Small intestine (tissue), 7 donors: ENCODE measurements around the gene RCAN1. TPM values are rescaled to one million over a fixed set of nuclear protein-coding genes. Genes with fewer than 3 reads are reported as not detected.

Experiments used
- DNase-seq, 2 donors: peaks; one replicate each; pipeline versions ENCODE4 v3.0.0 to v3.0.0-alpha.2; 2013
- FAIRE-seq: peaks from 2 replicates; lab custom pipeline; 2012; peaks lifted over from hg19 to GRCh38; lab: Jason Lieb, UNC
- H3K27ac ChIP-seq, 3 donors: one replicate each; pipeline ENCODE4 v1.5.1; 2013; ENCODE audit warnings: low read length in 2 of 3, mild to moderate bottlenecking in 2 of 3, control low read depth in 1 of 3, inconsistent platforms in 1 of 3, low read depth in 1 of 3, moderate library complexity in 1 of 3
- H3K27me3 ChIP-seq, 3 donors: one replicate each; pipeline ENCODE4 v1.6.1; 2013; ENCODE audit warnings: low read length in 3 of 3, inconsistent platforms in 1 of 3; ENCODE audit not compliant: control insufficient read depth in 3 of 3, insufficient read depth in 3 of 3
- H3K36me3 ChIP-seq, 3 donors: one replicate each; pipeline ENCODE4 v1.6.1; 2013; ENCODE audit warnings: low read length in 3 of 3, inconsistent platforms in 1 of 3, low read depth in 1 of 3, mild to moderate bottlenecking in 1 of 3, moderate library complexity in 1 of 3; ENCODE audit not compliant: control insufficient read depth in 3 of 3, insufficient read depth in 2 of 3
- H3K4me1 ChIP-seq, 3 donors: one replicate each; pipeline ENCODE4 v1.6.1; 2013; ENCODE audit warnings: low read length in 2 of 3, inconsistent platforms in 1 of 3, low read depth in 1 of 3, mild to moderate bottlenecking in 1 of 3, moderate library complexity in 1 of 3; ENCODE audit not compliant: control insufficient read depth in 3 of 3, insufficient read depth in 2 of 3
- H3K4me3 ChIP-seq, 3 donors: one replicate each; pipeline ENCODE4 v1.5.1; 2013; ENCODE audit warnings: low read length in 3 of 3, control low read depth in 1 of 3, inconsistent platforms in 1 of 3, low read depth in 1 of 3, mild to moderate bottlenecking in 1 of 3, moderate library complexity in 1 of 3
- H3K9me3 ChIP-seq, 2 donors: one replicate each; pipeline ENCODE4 v1.6.1; 2013; ENCODE audit warnings: low read depth in 1 of 2, low read length in 1 of 2; ENCODE audit not compliant: control insufficient read depth in 2 of 2, insufficient read depth in 1 of 2
- WGBS, 3 donors: extraction: QIAGEN DNeasy Blood & Tissue Kit; methylation state at CpG; one replicate each; pipeline ENCODE4 v1.1.7; 2013; 5-methylcytosine and 5-hydroxymethylcytosine counted together
- polyA plus RNA-seq, 4 donors: library from polyadenylated mRNA; stranded (reverse) in 3 of 4; unstranded in 1 of 4; fragments of 200-250 nt in 3 of 4; fragments of 120-200 nt in 1 of 4; gene quantifications; one replicate each; pipeline versions ENCODE4 v1.2.1 to v1.2.3, GENCODE V29; 2013
- donor health status: healthy with polysubstance abuse.
- donor health status: control.
- donor health status: control.
- donor health status: Bipolar disorder and iron deficiency.
- donor health status: healthy.

RCAN1 gene
- polyA plus RNA-seq, 4 donors, result 23.6 to 46.8 (median 35.3) TPM

- Histone ChIP-seq H3K36me3 (peaks cover 0 to 25% (median 6%) of the 10 kb centered on the region in 3 donors), H3K9me3 (no peaks in the 10 kb centered on the region), H3K4me3 (no peak overlapping the region), H3K4me1 (peaks cover 0 to 5% (median 0%) of the 10 kb centered on the region in 3 donors), H3K27me3 (no peaks in the 10 kb centered on the region), H3K27ac (no peak overlapping the region)
- WGBS, 3 donors, result 89 to 90% (median 90%) methylated on average over 10 of the region's 10 CpGs
- FAIRE-seq, result no peak
- DNase-seq, result no peak
Measured at GRCh38 chr21:34514576-34515115, 100.3 kb downstream of the RCAN1 start.

GRCh38 chr21:34513129-34513675 lies 101.7 kb downstream of the RCAN1 start:
- peaks cover 0 to 5% (median 0%) of the 10 kb centered on the region in 3 donors for H3K4me1 ChIP-seq
- no peaks in the 10 kb centered on the region for H3K27me3 ChIP-seq
- H3K27ac ChIP-seq, result no peak overlapping the region
- FAIRE-seq (no peak), DNase-seq (no peak)
- WGBS, 3 donors, result 80 to 97% (median 92%) methylated on average over 2 of the region's 2 CpGs
- peaks cover 0 to 12% (median 6%) of the 10 kb centered on the region in 3 donors for H3K36me3 ChIP-seq
- H3K9me3 ChIP-seq, result no peaks in the 10 kb centered on the region
- H3K4me3 ChIP-seq, result no peak overlapping the region

GRCh38 chr21:34511787-34512455 lies 103.0 kb downstream of the RCAN1 start, which contains the start of gene KCNE1:
KCNE1 (minus strand) TSS chr21:34512210; CDS start chr21:34449634, 62,576 bp downstream.
- Histone ChIP-seq H3K36me3 (peaks cover 0 to 4% (median 0%) of the 10 kb centered on the region in 3 donors), H3K4me1 (peaks cover 0 to 5% (median 0%) of the 10 kb centered on the region in 3 donors), H3K27ac (peak within 1 kb of the TSS in 1 of 3 donors; percentile 1), H3K9me3 (no peaks in the 10 kb centered on the region), H3K27me3 (peaks cover 0 to 2% (median 0%) of the 10 kb centered on the region in 3 donors), H3K4me3 (no peak within 1 kb of the TSS)
- DNase-seq, result no peak
- FAIRE-seq, result no peak
- WGBS, 3 donors, result 87 to 91% (median 91%) methylated on average over 14 of the region's 14 CpGs

- no peak for FAIRE-seq
- no peak overlapping the region for H3K4me3 ChIP-seq
- H3K36me3 ChIP-seq, result peaks cover 0 to 4% (median 0%) of the 10 kb centered on the region in 3 donors
- H3K27me3 ChIP-seq, result peaks cover 0 to 2% (median 0%) of the 10 kb centered on the region in 3 donors
- H3K27ac ChIP-seq, result no peak overlapping the region
- 79 to 86% (median 81%) methylated on average over 5 of the region's 5 CpGs for WGBS, 3 donors
- no peak for DNase-seq
- H3K4me1 ChIP-seq, result peaks cover 0 to 5% (median 0%) of the 10 kb centered on the region in 3 donors
- no peaks in the 10 kb centered on the region for H3K9me3 ChIP-seq
Measured at GRCh38 chr21:34511181-34511580, 103.7 kb downstream of the RCAN1 start.

GRCh38 chr21:34510148-34511142 lies 104.5 kb downstream of the RCAN1 start:
- DNase-seq, result peak; percentile 84 to 92

GRCh38 chr21:34509151-34509550 lies 105.8 kb downstream of the RCAN1 start:
- Histone ChIP-seq H3K4me3 (no peak overlapping the region), H3K9me3 (no peaks in the 10 kb centered on the region), H3K27me3 (peaks cover 0 to 2% (median 0%) of the 10 kb centered on the region in 3 donors), H3K27ac (no peak overlapping the region), H3K4me1 (peaks cover 0 to 5% (median 0%) of the 10 kb centered on the region in 3 donors), H3K36me3 (peaks cover 0 to 4% (median 0%) of the 10 kb centered on the region in 3 donors)
- DNase-seq, result peak in 1 of 2 donors; percentile 27
- 77 to 86% (median 81%) methylated on average over 4 of the region's 4 CpGs for WGBS, 3 donors
- FAIRE-seq, result no peak

More at GRCh38 chr21:34510148-34511142, 104.5 kb downstream of the RCAN1 start:
- Histone ChIP-seq H3K36me3 (peaks cover 0 to 4% (median 0%) of the 10 kb centered on the region in 3 donors), H3K9me3 (no peaks in the 10 kb centered on the region), H3K27me3 (peaks cover 0 to 2% (median 0%) of the 10 kb centered on the region in 3 donors), H3K4me1 (peaks cover 0 to 5% (median 0%) of the 10 kb centered on the region in 3 donors), H3K4me3 (no peak overlapping the region), H3K27ac (no peak overlapping the region)
- 65 to 73% (median 67%) methylated on average over 15 of the region's 15 CpGs for WGBS, 3 donors
- FAIRE-seq, result no peak

GRCh38 chr21:34504595-34504994 lies 110.3 kb downstream of the RCAN1 start:
- H3K27ac ChIP-seq, result no peak overlapping the region
- DNase-seq, result no peak
- no peaks in the 10 kb centered on the region for H3K36me3 ChIP-seq
- H3K4me1 ChIP-seq, result no peaks in the 10 kb centered on the region
- 76 to 90% (median 78%) methylated on average over 2 of the region's 2 CpGs for WGBS, 3 donors
- FAIRE-seq, result no peak
- H3K4me3 ChIP-seq, result no peak overlapping the region
- H3K9me3 ChIP-seq, result peaks cover 0 to under 1% of the 10 kb centered on the region in 2 donors
- peaks cover 0 to 2% (median 0%) of the 10 kb centered on the region in 3 donors for H3K27me3 ChIP-seq
